DOHH2 (cell line): ENCODE measurements around the gene HNRNPAB.

Source experiments
- CTCF ChIP-seq: fragments of 200-600 bp; sonication (generic); IDR thresholded peaks from one replicate; pipeline ENCODE4 v1.5.1; 2014; ENCODE audit warnings: antibody characterized with exemption, mild to moderate bottlenecking, low read depth, low read length; ENCODE audit not compliant: poor library complexity, severe bottlenecking
- EZH2phosphoT487 ChIP-seq: fragments of 200-600 bp; sonication (generic); IDR thresholded peaks from 2 replicates; pipeline ENCODE4 v1.6.1; 2017; ENCODE audit warnings: borderline replicate concordance, mild to moderate bottlenecking, antibody characterized with exemption, low read length, moderate library complexity, mixed read lengths

GRCh38 chr5:178202541-178202940 lies 1.8 kb upstream of the HNRNPAB start:
- TF ChIP-seq CTCF (no peak), EZH2phosphoT487 (no peak)
